Neural crest cell (in vitro differentiated cells): ENCODE measurements around the gene TBC1D2B. TPM values are rescaled to one million over a fixed set of nuclear protein-coding genes. Genes with fewer than 3 reads are reported as not detected.
A peak's percentile ranks its signal among the peaks of the same experiment; 100 is the strongest.

Experiments
- DNase-seq: peaks from one replicate; pipeline ENCODE4 v3.0.0; 2021; ENCODE audit warnings: low read depth, mixed read lengths, low spot score
- H3K27ac Mint-ChIP-seq: one replicate; pipeline ENCODE4 v1.8.0; 2021; ENCODE audit warnings: mild to moderate bottlenecking, mixed read lengths; ENCODE audit not compliant: unreplicated experiment
- H3K27me3 Mint-ChIP-seq: 2 replicates; pipeline ENCODE4 v1.8.0; 2021; ENCODE audit warnings: low read depth, mild to moderate bottlenecking, mixed read lengths
- H3K36me3 Mint-ChIP-seq: 2 replicates; pipeline ENCODE4 v1.8.0; 2021; ENCODE audit warnings: low read depth, mild to moderate bottlenecking, mixed read lengths
- H3K4me1 Mint-ChIP-seq: 2 replicates; pipeline ENCODE4 v1.8.0; 2021; ENCODE audit warnings: mixed read lengths
- H3K4me3 Mint-ChIP-seq: one replicate; pipeline ENCODE4 v1.8.0; 2021; ENCODE audit warnings: mild to moderate bottlenecking, mixed read lengths
- H3K9me3 Mint-ChIP-seq: 2 replicates; pipeline ENCODE4 v1.8.0; 2021; ENCODE audit warnings: mixed read lengths
- CTCF ChIP-seq: fragments of 200-600 bp; sonication (generic); conservative IDR thresholded peaks from 2 replicates; pipeline ENCODE4 v1.5.0; 2021; ENCODE audit warnings: antibody characterized with exemption, mild to moderate bottlenecking
- total RNA-seq: library from RNA; stranded (reverse); gene quantifications from 2 replicates; pipeline ENCODE4 v1.2.1, GENCODE V29; 2021

Gene TBC1D2B
- total RNA-seq, 1 donor from 2014 or later: 21.8 TPM

DNA sequence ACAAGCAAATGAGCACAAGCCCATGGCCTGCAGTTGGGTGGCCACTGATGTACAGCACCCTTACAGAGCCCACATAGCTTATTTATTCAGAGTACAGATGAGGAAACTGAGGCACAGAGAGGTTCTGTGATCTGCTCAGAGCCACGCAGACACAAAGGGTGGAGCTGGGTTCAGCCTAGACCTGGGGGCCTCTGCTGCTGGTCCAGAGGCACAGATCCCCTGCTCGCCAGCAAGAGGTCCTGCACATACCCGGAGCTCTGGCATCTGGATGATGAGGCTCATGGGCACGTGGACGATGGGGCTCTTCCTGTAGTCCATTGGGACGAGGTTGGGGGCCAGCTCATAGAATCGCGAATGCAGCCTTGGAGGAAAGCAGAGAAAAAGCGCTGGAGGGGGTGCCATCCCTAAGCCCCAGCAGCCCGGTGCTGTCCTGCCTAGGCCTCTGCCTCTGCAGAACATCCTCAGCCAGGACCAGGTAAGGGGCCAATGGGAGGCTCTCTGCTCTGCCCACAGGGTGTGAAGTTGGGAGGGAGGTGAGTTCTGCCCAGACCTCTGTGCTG lies 33.5 kb upstream of the TBC1D2B start:
- H3K4me3 Mint-ChIP-seq: no peak overlapping the region
- no peaks in the 10 kb centered on the region for H3K36me3 Mint-ChIP-seq
- H3K27me3 Mint-ChIP-seq: no peaks in the 10 kb centered on the region
- H3K4me1 Mint-ChIP-seq: peaks cover 11% of the 10 kb centered on the region
- H3K9me3 Mint-ChIP-seq: no peaks in the 10 kb centered on the region
- no peak for TF ChIP-seq CTCF
- DNase-seq: no peak
- no peak overlapping the region for H3K27ac Mint-ChIP-seq

- no peak for TF ChIP-seq CTCF
- Mint-ChIP-seq H3K27ac (no peak overlapping the region), H3K9me3 (no peaks in the 10 kb centered on the region), H3K4me3 (no peak overlapping the region), H3K27me3 (no peaks in the 10 kb centered on the region), H3K4me1 (peaks cover 11% of the 10 kb centered on the region), H3K36me3 (no peaks in the 10 kb centered on the region)
- DNase-seq: no peak
Measured at GRCh38 chr15:78110096-78110495, 32.6 kb upstream of the TBC1D2B start.

DNA sequence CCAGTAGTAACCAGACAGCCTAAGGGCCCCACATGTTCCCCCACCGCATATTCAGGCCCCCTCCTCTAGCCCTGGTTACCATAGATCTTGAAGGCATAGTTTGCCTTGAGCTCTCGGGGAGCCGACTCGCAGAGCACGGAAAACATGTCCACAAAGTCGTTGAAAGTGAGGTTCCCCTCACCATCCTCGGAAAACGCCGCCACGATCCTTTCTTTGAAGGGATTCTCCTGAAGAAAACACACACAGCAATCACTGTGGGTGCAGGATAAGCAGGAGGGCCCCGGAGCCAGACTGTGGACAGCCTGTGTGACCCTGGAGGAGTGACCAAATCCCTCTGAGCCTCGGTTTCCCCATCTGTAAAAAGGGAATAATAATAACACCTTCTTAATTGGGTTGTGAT lies 31.6 kb upstream of the TBC1D2B start:
- Mint-ChIP-seq H3K4me1 (peaks cover 11% of the 10 kb centered on the region), H3K9me3 (no peaks in the 10 kb centered on the region), H3K36me3 (no peaks in the 10 kb centered on the region), H3K4me3 (no peak overlapping the region), H3K27ac (no peak overlapping the region), H3K27me3 (no peaks in the 10 kb centered on the region)
- no peak for TF ChIP-seq CTCF
- DNase-seq: no peak

GRCh38 chr15:78108300-78109084 lies 31.0 kb upstream of the TBC1D2B start:
- TF ChIP-seq CTCF: peak; percentile 85
- Mint-ChIP-seq H3K27ac (peak overlapping the region; percentile 53), H3K27me3 (no peaks in the 10 kb centered on the region), H3K4me3 (no peak overlapping the region), H3K36me3 (no peaks in the 10 kb centered on the region), H3K4me1 (peaks cover 6% of the 10 kb centered on the region), H3K9me3 (no peaks in the 10 kb centered on the region)
- DNase-seq: peak; percentile 65

DNA sequence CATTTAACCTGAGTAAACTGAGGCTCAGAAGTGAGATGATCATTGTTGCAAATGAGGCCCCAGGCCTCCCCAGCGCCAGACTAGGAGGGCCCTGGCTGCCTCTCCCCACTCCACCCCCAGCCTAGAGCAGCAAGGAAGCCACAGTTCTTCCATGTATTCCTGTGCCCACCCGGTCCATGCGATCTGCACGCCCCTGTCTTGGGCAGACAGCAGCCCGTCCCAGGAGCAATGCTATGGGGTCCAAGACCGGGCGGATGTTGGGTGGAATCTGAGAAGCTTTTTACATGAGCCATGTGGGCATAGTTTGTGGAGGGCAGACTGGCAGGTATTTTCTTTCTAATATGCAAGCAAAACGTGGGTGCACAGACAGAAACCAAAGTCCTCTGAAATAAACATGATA lies 30.0 kb upstream of the TBC1D2B start:
- Mint-ChIP-seq H3K4me1 (no peaks in the 10 kb centered on the region), H3K9me3 (no peaks in the 10 kb centered on the region), H3K4me3 (no peak overlapping the region), H3K27ac (no peak overlapping the region), H3K36me3 (no peaks in the 10 kb centered on the region), H3K27me3 (no peaks in the 10 kb centered on the region)
- TF ChIP-seq CTCF: no peak
- DNase-seq: no peak
